ENCODE measurements around the gene IER2. TPM values are rescaled to one million over a fixed set of nuclear protein-coding genes. Genes with fewer than 3 reads are reported as not detected.

The IER2 gene
- total RNA-seq, 1 experiment from 2014 or later = 72.0 TPM

DNA sequence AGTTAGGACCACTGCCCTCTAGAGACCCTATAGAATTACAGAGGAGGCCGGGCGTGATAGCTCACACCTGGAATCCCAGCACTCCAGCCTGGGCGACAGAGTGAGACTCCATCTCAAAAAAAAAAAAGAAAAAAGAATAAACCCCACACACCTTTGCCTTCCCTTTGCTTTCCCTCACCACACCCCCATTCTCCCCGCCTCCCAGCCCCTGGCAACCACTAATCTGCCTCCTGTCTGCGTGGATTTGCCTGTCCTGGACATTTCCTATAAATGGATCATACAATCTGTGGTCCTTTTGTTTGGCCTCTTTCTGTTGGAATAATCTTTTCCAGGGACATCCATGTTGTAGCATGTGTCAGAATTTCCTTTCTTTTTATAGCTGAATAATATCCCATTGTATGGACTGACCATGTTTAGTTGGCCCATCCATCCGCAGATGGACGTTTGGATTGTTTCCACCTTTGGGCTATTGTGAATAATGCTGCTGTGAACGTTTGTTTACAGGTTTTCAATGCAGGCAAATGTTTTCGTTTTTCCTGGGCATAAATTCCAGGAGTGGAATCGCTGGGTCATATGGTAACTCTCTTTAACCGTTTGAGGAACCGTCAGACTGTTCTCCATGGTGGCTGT lies 16.9 kb upstream of the IER2 start:
- TF ChIP-seq CTCF (IDR thresholded peaks at IDR 0.05; ENCODE audit: insufficient read depth in 1 of 2, low read depth in 1 of 2, low read length in 1 of 2, severe bottlenecking in 1 of 2, unreplicated experiment in 1 of 2) = no peak
- BruUV-seq (replicated peaks) = no TSS peak
- intact Hi-C loops (cut with micrococcal nuclease; ENCODE audit: unreplicated experiment) = no loop called here
- H3K4me3 Mint-ChIP-seq (ENCODE audit: unreplicated experiment) = no peak overlapping the region
- no peaks in the 10 kb centered on the region for H3K4me1 Mint-ChIP-seq (ENCODE audit: low read depth, unreplicated experiment)
- H3K4me3 ChIP-seq (ENCODE audit: low read depth, low read length) = no peak overlapping the region
- H3K27ac Mint-ChIP-seq (ENCODE audit: unreplicated experiment) = no peak overlapping the region
- CTCF ChIA-PET = interaction anchor here (0.7 kb wide), 1 partner anchor 401 kb away, joined by 3 read pairs; no protein-coding TSS in a partner anchor
- H3K4me1 ChIP-seq = no peaks in the 10 kb centered on the region
- peaks cover 1% of the 10 kb centered on the region; the same call in 1 of the 2 replicates for H3K36me3 ChIP-seq (ENCODE audit: control insufficient read depth, insufficient read depth, low read length)
- no peaks in the 10 kb centered on the region for H3K9me3 ChIP-seq
- POLR2A ChIA-PET = no interaction called here
- H3K27me3 ChIP-seq (replicated peaks; ENCODE audit: control insufficient read depth, insufficient read depth, low read length) = no peaks in the 10 kb centered on the region
- no peaks in the 10 kb centered on the region for H3K9me3 Mint-ChIP-seq (ENCODE audit: unreplicated experiment)
- peaks cover 31% of the 10 kb centered on the region for H3K36me3 Mint-ChIP-seq (ENCODE audit: insufficient read depth, unreplicated experiment)
- H3K27me3 Mint-ChIP-seq (ENCODE audit: insufficient read depth, unreplicated experiment) = no peaks in the 10 kb centered on the region
- DNase-seq = no peak

DNA sequence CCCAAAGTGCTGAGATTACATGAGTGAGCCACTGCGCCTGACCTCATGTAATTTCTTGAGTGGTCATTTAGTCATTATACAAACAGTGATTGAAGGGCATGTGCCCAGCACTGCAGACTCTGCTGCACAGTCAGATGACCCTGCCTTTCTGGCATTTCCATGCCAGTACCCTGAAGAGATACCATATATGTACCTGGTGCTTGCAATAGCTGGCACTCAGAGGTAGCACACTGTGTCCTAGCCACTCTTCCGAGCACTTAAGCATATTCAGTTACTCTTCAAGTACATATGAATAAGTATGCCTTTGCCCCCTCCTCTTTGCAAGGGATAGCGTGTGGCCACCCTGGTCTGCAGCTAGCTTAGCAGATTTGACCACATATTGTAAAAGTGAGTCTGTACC lies 15.6 kb upstream of the IER2 start:
- H3K4me1 ChIP-seq = no peaks in the 10 kb centered on the region
- POLR2A ChIA-PET = no interaction called here
- Mint-ChIP-seq H3K9me3 (ENCODE audit: unreplicated experiment) (no peaks in the 10 kb centered on the region), H3K27ac (ENCODE audit: unreplicated experiment) (no peak overlapping the region), H3K4me1 (ENCODE audit: low read depth, unreplicated experiment) (no peaks in the 10 kb centered on the region), H3K27me3 (ENCODE audit: insufficient read depth, unreplicated experiment) (no peaks in the 10 kb centered on the region), H3K4me3 (ENCODE audit: unreplicated experiment) (no peak overlapping the region), H3K36me3 (ENCODE audit: insufficient read depth, unreplicated experiment) (peaks cover 41% of the 10 kb centered on the region)
- peaks cover 1% of the 10 kb centered on the region; the same call in 1 of the 2 replicates for H3K36me3 ChIP-seq (ENCODE audit: control insufficient read depth, insufficient read depth, low read length)
- H3K9me3 ChIP-seq = no peaks in the 10 kb centered on the region
- H3K27me3 ChIP-seq (replicated peaks; ENCODE audit: control insufficient read depth, insufficient read depth, low read length) = no peaks in the 10 kb centered on the region
- CTCF ChIA-PET = no interaction called here
- intact Hi-C loops (cut with micrococcal nuclease; ENCODE audit: unreplicated experiment) = no loop called here
- BruUV-seq (replicated peaks) = no TSS peak
- no peak for TF ChIP-seq CTCF (IDR thresholded peaks at IDR 0.05; ENCODE audit: insufficient read depth in 1 of 2, low read depth in 1 of 2, low read length in 1 of 2, severe bottlenecking in 1 of 2, unreplicated experiment in 1 of 2)
- no peak overlapping the region for H3K4me3 ChIP-seq (ENCODE audit: low read depth, low read length)
- DNase-seq = no peak

DNA sequence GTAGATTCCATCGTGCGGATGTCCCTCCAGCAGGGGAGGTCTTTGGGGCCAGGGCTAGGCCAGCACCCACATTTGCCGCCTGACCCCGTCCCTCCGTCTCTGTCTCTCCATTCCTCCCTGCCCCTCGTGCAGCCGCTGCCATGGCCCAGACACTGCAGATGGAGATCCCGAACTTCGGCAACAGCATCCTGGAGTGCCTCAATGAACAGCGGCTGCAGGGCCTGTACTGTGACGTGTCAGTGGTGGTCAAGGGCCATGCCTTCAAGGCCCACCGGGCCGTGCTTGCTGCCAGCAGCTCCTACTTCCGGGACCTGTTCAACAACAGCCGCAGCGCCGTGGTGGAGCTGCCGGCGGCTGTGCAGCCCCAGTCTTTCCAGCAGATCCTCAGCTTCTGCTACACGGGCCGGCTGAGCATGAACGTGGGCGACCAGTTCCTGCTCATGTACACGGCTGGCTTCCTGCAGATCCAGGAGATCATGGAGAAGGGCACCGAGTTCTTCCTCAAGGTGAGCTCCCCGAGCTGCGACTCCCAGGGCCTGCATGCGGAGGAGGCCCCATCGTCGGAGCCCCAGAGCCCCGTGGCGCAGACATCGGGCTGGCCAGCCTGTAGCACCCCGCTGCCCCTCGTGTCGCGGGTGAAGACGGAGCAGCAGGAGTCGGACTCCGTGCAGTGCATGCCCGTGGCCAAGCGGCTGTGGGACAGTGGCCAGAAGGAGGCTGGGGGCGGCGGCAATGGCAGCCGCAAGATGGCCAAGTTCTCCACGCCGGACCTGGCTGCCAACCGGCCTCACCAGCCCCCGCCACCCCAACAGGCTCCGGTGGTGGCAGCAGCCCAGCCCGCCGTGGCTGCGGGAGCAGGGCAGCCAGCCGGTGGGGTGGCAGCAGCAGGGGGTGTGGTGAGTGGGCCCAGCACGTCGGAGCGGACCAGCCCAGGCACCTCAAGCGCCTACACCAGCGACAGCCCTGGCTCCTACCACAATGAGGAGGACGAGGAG lies 14.8 kb upstream of the IER2 start:
- CTCF ChIA-PET = no interaction called here
- H3K36me3 ChIP-seq (ENCODE audit: control insufficient read depth, insufficient read depth, low read length) = peaks cover 1% of the 10 kb centered on the region; the same call in 1 of the 2 replicates

More for the DNA sequence above, 14.8 kb upstream of the IER2 start:
- no peak for TF ChIP-seq CTCF (IDR thresholded peaks at IDR 0.05; ENCODE audit: insufficient read depth in 1 of 2, low read depth in 1 of 2, low read length in 1 of 2, severe bottlenecking in 1 of 2, unreplicated experiment in 1 of 2)
- Mint-ChIP-seq H3K4me1 (ENCODE audit: low read depth, unreplicated experiment) (no peaks in the 10 kb centered on the region), H3K27ac (ENCODE audit: unreplicated experiment) (no peak overlapping the region), H3K9me3 (ENCODE audit: unreplicated experiment) (no peaks in the 10 kb centered on the region), H3K36me3 (ENCODE audit: insufficient read depth, unreplicated experiment) (peaks cover 44% of the 10 kb centered on the region), H3K27me3 (ENCODE audit: insufficient read depth, unreplicated experiment) (no peaks in the 10 kb centered on the region), H3K4me3 (ENCODE audit: unreplicated experiment) (no peak overlapping the region)
- intact Hi-C loops (cut with micrococcal nuclease; ENCODE audit: unreplicated experiment) = no loop called here
- H3K4me1 ChIP-seq = no peaks in the 10 kb centered on the region
- DNase-seq = no peak
- BruUV-seq (replicated peaks) = no TSS peak
- H3K27me3 ChIP-seq (replicated peaks; ENCODE audit: control insufficient read depth, insufficient read depth, low read length) = no peaks in the 10 kb centered on the region
- POLR2A ChIA-PET = no interaction called here
- no peak overlapping the region for H3K4me3 ChIP-seq (ENCODE audit: low read depth, low read length)
- no peaks in the 10 kb centered on the region for H3K9me3 ChIP-seq

All from Caco-2 (cell line).